ENCODE results near the gene NKD1. TPM values are rescaled to one million over a fixed set of nuclear protein-coding genes. Genes with fewer than 3 reads are reported as not detected.
A peak's percentile ranks its signal among the peaks of the same experiment; 100 is the strongest.
"Not testable (repeated sequence)": the region's sequence is repeated elsewhere in the genome, so short reads cannot be mapped to it uniquely, and the experiment has no call there.

Gene NKD1
- 7.9 TPM for total RNA-seq (ENCODE audit: insufficient read depth, low replicate concordance)

GRCh38 chr16:50548125-50548908 is at the start of gene NKD1:
NKD1 (plus strand) TSS chr16:50548396; CDS start chr16:50548554, 158 bp downstream.
- DNase-seq (ENCODE audit: low spot score), result peak; percentile 71

GRCh38 chr16:50498431-50499155 is 49.6 kb upstream of the NKD1 start:
- peak; percentile 39 for DNase-seq (ENCODE audit: low spot score)

GRCh38 chr16:50499254-50499653 is 48.9 kb upstream of the NKD1 start:
- DNase-seq (ENCODE audit: low spot score), result no peak

GRCh38 chr16:50500171-50500874 is 47.9 kb upstream of the NKD1 start:
- DNase-seq (ENCODE audit: low spot score), result no peak

GRCh38 chr16:50501251-50501650 is 46.9 kb upstream of the NKD1 start:
- DNase-seq (ENCODE audit: low spot score), result no peak

- DNase-seq (ENCODE audit: low spot score), result no peak
Observed at GRCh38 chr16:50501986-50502615, 46.1 kb upstream of the NKD1 start.

- no peak for DNase-seq (ENCODE audit: low spot score)
Observed at GRCh38 chr16:50502616-50503011, 45.6 kb upstream of the NKD1 start.

GRCh38 chr16:50503868-50504531 is 44.2 kb upstream of the NKD1 start:
- DNase-seq (ENCODE audit: low spot score), result not testable (repeated sequence)

GRCh38 chr16:50505115-50505514 is 43.1 kb upstream of the NKD1 start:
- no peak for DNase-seq (ENCODE audit: low spot score)

GRCh38 chr16:50505714-50506542 is 42.3 kb upstream of the NKD1 start:
- DNase-seq (ENCODE audit: low spot score), result peak; percentile 11

GRCh38 chr16:50506543-50506937 is 41.7 kb upstream of the NKD1 start:
- no peak for DNase-seq (ENCODE audit: low spot score)

GRCh38 chr16:50507397-50507796 is 40.8 kb upstream of the NKD1 start:
- no peak for DNase-seq (ENCODE audit: low spot score)

- DNase-seq (ENCODE audit: low spot score), result no peak
Observed at GRCh38 chr16:50509521-50510341, 38.5 kb upstream of the NKD1 start.

GRCh38 chr16:50515218-50515617 is 33.0 kb upstream of the NKD1 start:
- DNase-seq (ENCODE audit: low spot score), result no peak

- no peak for DNase-seq (ENCODE audit: low spot score)
Observed at GRCh38 chr16:50516401-50516800, 31.8 kb upstream of the NKD1 start.

GRCh38 chr16:50516890-50517289 is 31.3 kb upstream of the NKD1 start:
- DNase-seq (ENCODE audit: low spot score), result no peak

GRCh38 chr16:50517450-50518252 is 30.5 kb upstream of the NKD1 start:
- DNase-seq (ENCODE audit: low spot score), result no peak

- DNase-seq (ENCODE audit: low spot score), result no peak
Observed at GRCh38 chr16:50519001-50519400, 29.2 kb upstream of the NKD1 start.

GRCh38 chr16:50519602-50520001 is 28.6 kb upstream of the NKD1 start:
- DNase-seq (ENCODE audit: low spot score), result no peak

Measured in umbilical cord (tissue), 2 donors.